ENCODE measurements around the gene TEX11. TPM values are rescaled to one million over a fixed set of nuclear protein-coding genes. Genes with fewer than 3 reads are reported as not detected.

TEX11 gene
- total and polyA plus RNA-seq, 2 donors (not counting 1 experiment from before 2014, with no cell fraction given), result not detected

DNA sequence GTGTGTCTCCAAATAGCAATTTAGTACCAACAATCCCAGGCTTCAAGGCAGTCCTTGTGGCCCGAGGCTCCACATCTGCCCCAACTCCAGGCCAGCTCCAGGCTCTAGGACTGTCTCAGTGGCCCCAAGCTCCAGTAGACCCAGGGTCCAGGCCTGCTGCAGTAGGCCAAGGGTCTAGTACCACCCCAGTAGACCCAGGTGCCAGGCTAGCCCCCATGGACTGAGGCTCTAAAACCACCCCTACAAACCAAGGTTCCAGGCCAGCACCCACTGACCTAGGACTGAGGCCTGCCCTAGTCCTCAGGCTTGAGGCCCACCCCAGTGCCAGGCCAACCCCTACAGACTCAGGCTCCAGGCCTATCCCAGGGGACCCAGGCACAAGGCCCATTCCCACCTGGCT lies 272.3 kb downstream of the TEX11 start:
- TF ChIP-seq EZH2 (IDR thresholded peaks at IDR 0.05; ENCODE audit: low read length, missing control alignments), result no peak
- TF ChIP-seq, protein P1, sequence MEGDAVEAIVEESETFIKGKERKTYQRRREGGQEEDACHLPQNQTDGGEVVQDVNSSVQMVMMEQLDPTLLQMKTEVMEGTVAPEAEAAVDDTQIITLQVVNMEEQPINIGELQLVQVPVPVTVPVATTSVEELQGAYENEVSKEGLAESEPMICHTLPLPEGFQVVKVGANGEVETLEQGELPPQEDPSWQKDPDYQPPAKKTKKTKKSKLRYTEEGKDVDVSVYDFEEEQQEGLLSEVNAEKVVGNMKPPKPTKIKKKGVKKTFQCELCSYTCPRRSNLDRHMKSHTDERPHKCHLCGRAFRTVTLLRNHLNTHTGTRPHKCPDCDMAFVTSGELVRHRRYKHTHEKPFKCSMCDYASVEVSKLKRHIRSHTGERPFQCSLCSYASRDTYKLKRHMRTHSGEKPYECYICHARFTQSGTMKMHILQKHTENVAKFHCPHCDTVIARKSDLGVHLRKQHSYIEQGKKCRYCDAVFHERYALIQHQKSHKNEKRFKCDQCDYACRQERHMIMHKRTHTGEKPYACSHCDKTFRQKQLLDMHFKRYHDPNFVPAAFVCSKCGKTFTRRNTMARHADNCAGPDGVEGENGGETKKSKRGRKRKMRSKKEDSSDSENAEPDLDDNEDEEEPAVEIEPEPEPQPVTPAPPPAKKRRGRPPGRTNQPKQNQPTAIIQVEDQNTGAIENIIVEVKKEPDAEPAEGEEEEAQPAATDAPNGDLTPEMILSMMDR (conservative IDR thresholded peaks at IDR 0.05 in 1 of 2, IDR thresholded peaks at IDR 0.05 in 1 of 2; ENCODE audit: low read depth in 1 of 2, low read length in 2 of 2), result no peak
- no peak overlapping the region for H2AFZ ChIP-seq (ENCODE audit: low read length)
- DNase-seq (ENCODE audit: low read depth in 2 of 2), result no peak
- H4K20me1 ChIP-seq (ENCODE audit: control insufficient read depth, extremely low read depth, insufficient read depth, low read length), result no peaks in the 10 kb centered on the region
- H3K79me2 ChIP-seq (ENCODE audit: control insufficient read depth, insufficient read depth, low read length), result no peaks in the 10 kb centered on the region
- H3K36me3 ChIP-seq (ENCODE audit: control insufficient read depth, insufficient read depth, low read length), result no peaks in the 10 kb centered on the region
- no peak overlapping the region for H3K27ac ChIP-seq (ENCODE audit: insufficient read depth, low read length)
- H3K27me3 ChIP-seq (ENCODE audit: control insufficient read depth, insufficient read depth, low read length), result no peaks in the 10 kb centered on the region
- H3K4me1 ChIP-seq (ENCODE audit: control insufficient read depth, extremely low read depth, insufficient read depth, low read length), result no peaks in the 10 kb centered on the region
- no peak overlapping the region for H3K9ac ChIP-seq (ENCODE audit: insufficient read depth, low read length)
- H3K9me3 ChIP-seq (ENCODE audit: control insufficient read depth, insufficient read depth, low read depth, low read length), result no peaks in the 10 kb centered on the region
- H3K4me2 ChIP-seq (ENCODE audit: extremely low read depth, insufficient read depth, low read length), result no peak overlapping the region
- H3K4me3 ChIP-seq (replicated peaks in 1 of 4; ENCODE audit: control extremely low read depth in 1 of 4, insufficient read depth in 1 of 4, low read depth in 3 of 4, low read length in 4 of 4), result no peak overlapping the region

DNA sequence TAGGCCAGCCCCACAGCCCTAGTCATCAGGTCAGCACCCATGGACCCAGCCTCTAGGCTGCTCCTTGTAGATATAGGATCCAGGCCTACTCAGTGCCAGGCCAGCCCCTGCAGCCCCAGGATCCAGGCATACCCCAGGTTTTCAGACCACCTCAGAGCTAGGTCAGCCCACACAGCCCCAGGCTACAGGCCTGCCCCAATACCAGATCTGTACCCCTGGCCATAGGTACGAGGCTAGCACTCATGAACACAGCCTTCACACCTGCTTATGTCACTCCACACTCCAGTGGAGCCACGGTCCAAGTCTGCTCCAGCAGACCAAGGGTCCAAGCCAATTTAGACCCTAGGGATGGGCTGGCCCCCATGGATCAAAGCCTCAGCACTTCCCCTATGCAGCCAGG lies 272.8 kb downstream of the TEX11 start:
- no peaks in the 10 kb centered on the region for H4K20me1 ChIP-seq (ENCODE audit: control insufficient read depth, extremely low read depth, insufficient read depth, low read length)
- no peaks in the 10 kb centered on the region for H3K36me3 ChIP-seq (ENCODE audit: control insufficient read depth, insufficient read depth, low read length)
- H3K27ac ChIP-seq (ENCODE audit: insufficient read depth, low read length), result no peak overlapping the region
- H3K4me3 ChIP-seq (replicated peaks in 1 of 4; ENCODE audit: control extremely low read depth in 1 of 4, insufficient read depth in 1 of 4, low read depth in 3 of 4, low read length in 4 of 4), result no peak overlapping the region
- no peak overlapping the region for H3K4me2 ChIP-seq (ENCODE audit: extremely low read depth, insufficient read depth, low read length)
- TF ChIP-seq EZH2 (IDR thresholded peaks at IDR 0.05; ENCODE audit: low read length, missing control alignments), result no peak
- TF ChIP-seq, protein P1 (conservative IDR thresholded peaks at IDR 0.05 in 1 of 2, IDR thresholded peaks at IDR 0.05 in 1 of 2; ENCODE audit: low read depth in 1 of 2, low read length in 2 of 2), result no peak
- H3K9me3 ChIP-seq (ENCODE audit: control insufficient read depth, insufficient read depth, low read depth, low read length), result no peaks in the 10 kb centered on the region
- H3K27me3 ChIP-seq (ENCODE audit: control insufficient read depth, insufficient read depth, low read length), result no peaks in the 10 kb centered on the region
- H2AFZ ChIP-seq (ENCODE audit: low read length), result no peak overlapping the region
- no peak for DNase-seq (ENCODE audit: low read depth in 2 of 2)
- no peak overlapping the region for H3K9ac ChIP-seq (ENCODE audit: insufficient read depth, low read length)
- H3K79me2 ChIP-seq (ENCODE audit: control insufficient read depth, insufficient read depth, low read length), result no peaks in the 10 kb centered on the region
- no peaks in the 10 kb centered on the region for H3K4me1 ChIP-seq (ENCODE audit: control insufficient read depth, extremely low read depth, insufficient read depth, low read length)

DNA sequence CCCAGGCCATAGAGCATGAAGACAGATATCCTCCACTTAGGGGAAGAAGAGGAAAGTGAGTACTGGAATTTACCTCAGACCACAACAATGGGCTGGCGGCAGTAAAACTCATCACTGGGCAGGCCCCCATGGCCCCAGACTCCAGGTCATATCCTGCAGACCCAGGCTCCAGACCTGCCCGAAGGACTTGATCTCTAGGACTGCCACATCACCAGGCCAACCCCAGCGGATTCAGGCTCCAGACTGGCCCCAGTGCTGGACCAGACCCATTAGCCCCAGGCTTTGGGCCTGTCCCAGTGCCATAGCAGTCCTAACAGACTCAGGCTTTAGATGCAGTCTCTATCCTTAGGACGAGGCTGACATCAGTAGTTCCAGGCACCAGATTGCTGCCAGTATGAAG lies 273.3 kb downstream of the TEX11 start:
- no peak overlapping the region for H3K4me3 ChIP-seq (replicated peaks in 1 of 4; ENCODE audit: control extremely low read depth in 1 of 4, insufficient read depth in 1 of 4, low read depth in 3 of 4, low read length in 4 of 4)
- no peaks in the 10 kb centered on the region for H3K9me3 ChIP-seq (ENCODE audit: control insufficient read depth, insufficient read depth, low read depth, low read length)
- no peaks in the 10 kb centered on the region for H3K36me3 ChIP-seq (ENCODE audit: control insufficient read depth, insufficient read depth, low read length)
- no peaks in the 10 kb centered on the region for H3K4me1 ChIP-seq (ENCODE audit: control insufficient read depth, extremely low read depth, insufficient read depth, low read length)
- no peaks in the 10 kb centered on the region for H3K79me2 ChIP-seq (ENCODE audit: control insufficient read depth, insufficient read depth, low read length)
- H3K4me2 ChIP-seq (ENCODE audit: extremely low read depth, insufficient read depth, low read length), result no peak overlapping the region
- H3K27me3 ChIP-seq (ENCODE audit: control insufficient read depth, insufficient read depth, low read length), result no peaks in the 10 kb centered on the region
- TF ChIP-seq, protein P1 (conservative IDR thresholded peaks at IDR 0.05 in 1 of 2, IDR thresholded peaks at IDR 0.05 in 1 of 2; ENCODE audit: low read depth in 1 of 2, low read length in 2 of 2), result no peak
- no peak for TF ChIP-seq EZH2 (IDR thresholded peaks at IDR 0.05; ENCODE audit: low read length, missing control alignments)
- H4K20me1 ChIP-seq (ENCODE audit: control insufficient read depth, extremely low read depth, insufficient read depth, low read length), result no peaks in the 10 kb centered on the region
- H3K27ac ChIP-seq (ENCODE audit: insufficient read depth, low read length), result no peak overlapping the region
- DNase-seq (ENCODE audit: low read depth in 2 of 2), result no peak
- H3K9ac ChIP-seq (ENCODE audit: insufficient read depth, low read length), result no peak overlapping the region
- H2AFZ ChIP-seq (ENCODE audit: low read length), result no peak overlapping the region
